ENCODE results near the gene COL4A1.

The COL4A1 gene

GRCh38 chr13:110213461-110214074, 93.4 kb downstream of the COL4A1 start:
- DNase-seq = no peak

- no peak for DNase-seq
Measured at GRCh38 chr13:110212529-110212928, 94.4 kb downstream of the COL4A1 start.

DNA sequence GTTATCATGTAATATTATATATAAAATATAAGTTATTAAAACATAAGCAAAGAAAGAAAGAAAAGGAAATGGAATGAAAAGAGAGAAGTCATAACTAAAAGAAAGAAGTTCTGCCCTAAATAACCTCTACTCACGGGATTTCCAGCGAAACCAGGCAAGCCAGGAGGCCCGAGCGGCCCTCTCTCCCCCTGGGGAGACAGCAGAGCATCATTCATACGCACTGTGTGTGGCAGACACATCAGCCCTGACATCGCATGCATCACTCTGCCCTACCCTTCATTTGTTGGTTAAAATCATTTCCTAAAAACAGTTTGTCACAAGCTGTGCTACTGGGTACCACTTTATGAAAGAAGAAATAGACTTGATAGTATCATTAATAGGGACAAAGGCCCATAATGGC, 95.2 kb downstream of the COL4A1 start:
- DNase-seq = no peak

DNA sequence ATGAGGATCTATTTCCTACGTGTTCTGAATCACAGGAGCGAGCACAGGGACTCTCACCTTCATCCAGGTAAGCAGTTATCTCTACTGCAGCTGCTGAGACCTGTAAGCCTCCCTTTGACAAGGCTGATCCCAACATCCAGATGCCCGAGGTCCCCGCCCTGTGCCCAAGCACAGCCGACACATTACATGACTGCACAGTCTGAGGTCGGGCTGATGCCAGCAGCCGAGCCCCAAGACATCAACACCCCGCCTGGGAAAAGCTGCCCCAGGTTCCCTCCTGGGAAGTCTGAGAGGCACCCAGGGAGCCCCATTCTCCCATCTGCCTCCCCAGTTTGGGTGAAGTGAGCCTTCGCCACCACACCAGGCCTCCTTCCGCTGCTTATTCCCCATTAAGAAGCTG, 95.9 kb downstream of the COL4A1 start:
- DNase-seq = no peak

DNA sequence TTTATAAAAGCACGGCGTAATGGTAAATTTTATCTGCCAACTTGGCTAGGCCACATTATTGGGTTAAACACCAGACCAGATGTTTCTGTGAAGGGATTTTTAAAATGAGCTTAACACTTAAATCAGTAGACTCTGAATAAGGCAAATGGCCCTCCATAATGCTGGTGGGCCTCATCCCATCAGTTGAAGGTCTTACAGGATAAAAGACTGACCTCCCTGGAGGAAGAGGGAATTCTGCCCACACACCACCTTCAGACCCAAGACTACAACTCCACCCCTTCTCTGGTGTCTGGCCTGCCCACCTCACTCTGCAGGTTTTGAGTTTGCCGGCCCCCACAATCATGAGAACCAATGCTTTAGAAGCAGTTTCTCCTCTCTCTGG, 96.4 kb downstream of the COL4A1 start:
- no peak for DNase-seq

DNA sequence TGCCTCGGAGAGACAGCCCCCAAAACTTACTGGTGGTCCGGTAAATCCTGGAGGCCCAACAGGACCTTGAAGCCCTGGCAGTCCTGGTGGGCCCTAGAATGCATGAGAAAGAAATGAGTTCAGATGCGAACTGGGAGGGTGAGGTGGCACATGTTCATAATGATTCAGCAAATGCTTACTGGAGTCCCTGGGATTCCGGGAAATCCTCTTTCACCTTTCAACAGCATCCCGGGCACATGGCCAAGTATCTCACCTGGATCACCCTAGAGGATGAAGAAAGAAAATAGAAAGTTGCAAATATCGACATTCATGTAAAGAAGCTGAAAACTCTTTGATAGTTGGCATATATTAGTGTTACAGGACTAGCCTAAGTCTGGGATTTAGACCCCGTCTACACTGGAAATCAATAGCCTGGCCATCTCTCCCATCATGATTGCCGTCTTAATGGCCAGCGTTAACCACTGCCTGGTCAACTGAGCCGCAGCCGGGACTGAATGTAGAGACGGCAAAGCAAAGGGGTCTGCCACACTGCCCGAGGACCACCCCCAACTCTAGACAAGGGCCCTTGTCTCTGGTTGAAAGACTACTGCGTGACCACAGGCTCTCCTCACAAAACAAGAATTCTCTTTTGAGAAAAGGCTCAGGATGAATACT, 96.9 kb downstream of the COL4A1 start:
- no peak for DNase-seq

- no peak for DNase-seq
Measured at GRCh38 chr13:110208116-110208515, 98.8 kb downstream of the COL4A1 start.

- DNase-seq = no peak
Measured at GRCh38 chr13:110206996-110207395, 100.0 kb downstream of the COL4A1 start.

DNA sequence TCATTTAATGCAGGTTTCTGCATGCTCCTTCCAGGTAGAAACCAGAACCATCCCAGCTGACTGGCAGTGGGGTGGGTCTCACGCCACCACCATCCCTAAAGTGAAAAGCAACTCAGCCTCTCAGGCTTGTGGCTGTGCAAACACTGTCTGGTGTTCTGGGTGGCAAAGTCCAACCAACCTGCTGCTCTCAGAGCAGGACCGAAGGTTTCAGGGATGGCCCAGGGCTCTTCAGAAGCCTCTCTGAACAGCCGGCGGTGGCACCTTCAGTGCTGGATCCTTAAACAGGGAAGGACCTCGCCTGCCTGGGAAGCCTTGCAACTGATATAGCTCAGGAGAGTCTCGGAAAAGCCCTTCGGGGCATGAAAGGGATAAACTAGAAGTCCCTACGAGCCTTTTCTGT, 100.8 kb downstream of the COL4A1 start:
- no peak for DNase-seq

DNA sequence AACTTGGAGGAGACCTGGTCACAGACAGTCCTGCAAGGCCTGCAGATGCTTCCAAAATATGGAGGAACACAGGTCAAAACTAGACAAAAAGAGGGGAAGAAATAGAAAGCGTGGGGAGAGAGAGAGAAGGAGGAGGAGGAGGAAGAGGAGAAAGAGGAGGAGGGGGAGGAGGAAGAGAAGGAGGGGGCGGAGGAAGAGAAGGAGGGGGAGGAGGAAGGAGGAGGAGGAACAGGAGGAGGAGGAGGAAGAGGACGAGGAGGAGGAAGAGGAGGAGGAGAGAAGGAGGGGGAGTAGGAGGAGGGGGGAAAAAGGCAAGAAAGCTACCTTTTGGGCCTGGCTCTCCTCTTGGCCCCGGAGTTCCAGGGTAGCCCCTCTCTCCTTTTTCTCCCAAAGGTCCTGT, 105.8 kb downstream of the COL4A1 start:
- DNase-seq = no peak

GRCh38 chr13:110200276-110200870, 106.6 kb downstream of the COL4A1 start:
- DNase-seq = no peak

GRCh38 chr13:110199046-110199831, 107.7 kb downstream of the COL4A1 start:
- DNase-seq = no peak

DNA sequence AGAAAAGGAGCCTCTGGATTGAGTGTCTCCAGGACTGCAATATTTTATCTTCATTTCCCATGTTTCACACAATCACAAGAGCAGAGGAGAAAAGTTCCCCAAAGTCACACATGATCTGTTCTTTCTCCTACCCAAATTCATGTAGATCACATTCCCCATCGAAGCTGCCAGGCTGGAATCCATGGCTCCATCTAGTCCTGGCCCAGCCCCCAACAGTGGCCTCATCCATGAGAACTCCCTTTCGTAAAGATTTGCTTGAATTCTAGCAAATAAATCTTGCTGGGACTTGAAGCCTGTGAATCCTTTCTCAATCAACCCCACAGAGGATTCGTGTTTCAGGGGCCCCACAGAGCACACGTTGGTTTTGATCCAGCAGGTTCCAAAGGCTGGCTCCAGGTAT, 109.5 kb downstream of the COL4A1 start:
- no peak for DNase-seq

DNA sequence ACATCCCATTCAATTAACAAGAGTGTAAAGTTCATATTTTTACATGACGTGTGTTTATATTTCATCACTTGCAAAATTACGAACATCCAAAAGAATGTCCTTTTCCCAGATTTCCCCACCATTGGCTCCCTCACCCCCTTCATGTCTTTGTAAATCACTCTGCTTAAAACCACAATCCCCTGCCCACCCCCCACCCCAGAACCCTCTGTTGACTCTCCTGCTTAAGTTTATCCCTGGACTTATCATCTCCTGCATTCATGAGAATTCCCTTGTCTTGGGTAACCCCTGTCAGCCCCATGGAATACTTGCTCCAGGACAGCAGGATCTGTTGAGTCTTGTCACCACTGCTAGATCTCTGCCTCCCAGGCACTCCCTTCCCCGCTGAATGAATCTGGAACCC, 109.9 kb downstream of the COL4A1 start:
- DNase-seq = no peak

GRCh38 chr13:110195547-110196485, 111.1 kb downstream of the COL4A1 start:
- DNase-seq = no peak

DNA sequence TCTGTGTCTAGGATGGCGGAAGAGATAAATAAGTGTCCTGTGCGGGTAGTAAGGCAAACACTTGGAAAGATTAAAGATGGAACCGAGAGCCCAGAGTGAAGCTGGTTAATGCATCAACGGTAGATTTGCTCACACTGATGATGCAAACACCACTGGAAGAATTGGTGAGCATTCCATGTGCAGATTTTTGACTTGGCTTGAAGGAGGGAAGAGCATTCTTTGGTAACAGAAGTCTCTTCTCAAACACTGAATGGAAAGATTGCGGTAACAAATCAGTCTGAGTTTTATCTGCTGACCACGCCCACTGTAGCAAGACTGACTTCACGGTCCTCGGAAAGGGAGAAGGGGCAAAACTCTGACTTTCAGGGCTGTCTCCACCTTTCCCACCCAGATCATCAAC, 112.5 kb downstream of the COL4A1 start:
- no peak for DNase-seq

GRCh38 chr13:110193491-110193890, 113.5 kb downstream of the COL4A1 start:
- DNase-seq = no peak

DNA sequence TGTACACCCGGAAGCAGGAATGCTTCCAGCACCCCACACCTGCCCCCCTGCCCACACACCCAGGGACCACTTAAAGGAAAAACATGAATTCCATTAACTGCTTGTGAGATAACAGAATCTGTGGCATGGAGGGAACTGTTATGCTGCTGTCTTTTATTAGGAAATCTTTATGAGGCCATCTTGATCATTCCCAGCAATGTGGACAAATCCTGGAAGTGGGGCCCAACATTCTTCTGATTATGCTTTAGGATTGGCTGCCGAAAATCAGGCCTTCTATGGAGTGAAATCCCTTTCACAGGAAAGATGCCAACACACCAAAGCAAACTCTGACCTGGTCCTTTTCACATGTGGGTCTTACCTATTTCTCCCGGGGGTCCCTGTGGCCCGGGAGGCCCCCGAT, 114.5 kb downstream of the COL4A1 start:
- no peak for DNase-seq

GRCh38 chr13:110187641-110188161, 119.3 kb downstream of the COL4A1 start:
- DNase-seq = no peak

DNA sequence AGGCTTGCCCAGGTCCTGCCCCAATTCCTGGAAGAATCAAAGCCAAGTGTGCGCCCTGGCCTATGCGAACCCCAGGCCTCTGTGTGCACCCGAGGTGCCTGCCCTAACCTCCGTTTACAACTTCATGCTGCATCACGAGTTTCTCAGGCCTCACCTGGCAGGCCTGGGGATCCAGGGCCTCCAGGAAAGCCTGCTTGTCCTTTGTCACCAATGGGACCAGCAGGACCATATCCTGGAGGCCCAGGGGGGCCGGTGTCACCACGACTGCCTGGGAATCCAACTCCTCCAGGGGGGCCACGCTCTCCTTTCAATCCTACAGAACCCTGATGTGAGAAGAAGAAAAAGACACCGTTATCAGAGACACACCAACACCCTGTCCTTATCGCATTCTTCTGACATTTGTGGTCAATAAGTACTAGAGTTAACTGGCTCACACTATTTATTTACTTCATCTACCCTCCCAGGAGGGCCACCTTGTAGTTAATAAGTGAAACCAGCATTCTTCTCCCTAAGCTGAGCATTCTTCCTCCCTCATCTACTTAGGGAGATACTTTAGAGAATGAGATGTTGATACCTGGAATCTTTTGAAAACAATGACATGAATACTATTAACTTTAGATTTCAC, 120.6 kb downstream of the COL4A1 start:
- no peak for DNase-seq

- DNase-seq = no peak
Measured at GRCh38 chr13:110185696-110186095, 121.3 kb downstream of the COL4A1 start.

- DNase-seq = no peak
Measured at GRCh38 chr13:110183910-110184309, 123.0 kb downstream of the COL4A1 start.
